TTC549 (cell line): Measurements from ENCODE around the gene MAP3K21.

Experiments used
- FAIRE-seq: peaks from 2 replicates; lab custom pipeline; 2012; peaks lifted over from hg19 to GRCh38; lab: Jason Lieb, UNC

MAP3K21 gene

DNA sequence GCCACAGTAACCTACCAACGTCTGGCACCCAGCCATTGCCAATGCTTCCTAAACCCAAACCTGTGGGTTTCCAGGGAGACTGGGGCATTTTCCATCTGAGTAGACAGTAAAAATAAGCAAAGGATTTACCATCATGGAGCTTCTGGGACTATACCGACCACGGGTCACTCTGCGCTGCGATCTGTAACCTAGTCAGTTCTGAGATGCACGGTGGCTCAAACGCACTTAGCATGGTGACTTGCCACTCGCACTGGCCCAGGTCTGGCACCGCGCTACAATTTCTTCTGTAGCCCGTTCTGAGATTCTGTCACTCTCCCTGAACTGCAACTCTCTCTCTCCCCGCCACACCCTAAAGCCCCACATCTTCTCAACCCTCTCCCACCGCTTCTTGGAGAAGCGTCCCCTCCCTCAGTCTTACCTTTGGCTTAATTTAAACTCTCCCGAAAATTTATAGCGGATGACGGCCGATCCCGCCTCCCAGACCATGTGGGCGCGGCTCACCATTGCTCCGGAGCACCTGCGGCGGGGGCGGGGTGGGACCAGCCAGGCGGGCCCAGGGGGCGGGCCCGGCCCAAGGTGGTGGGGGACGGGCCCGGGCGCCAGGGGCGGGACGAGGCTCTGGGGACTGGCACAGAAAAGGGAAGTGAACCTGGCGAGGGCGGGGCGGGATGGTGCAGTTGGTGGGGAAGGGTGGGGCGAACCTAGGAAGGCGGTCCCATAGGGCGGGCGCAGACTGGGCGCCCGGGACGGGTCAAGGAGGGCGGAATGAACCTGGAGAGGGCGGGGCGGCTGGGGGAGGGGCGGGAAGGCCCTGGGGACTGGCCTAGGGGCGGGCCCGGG is 493 bp upstream of the MAP3K21 start:
- FAIRE-seq, result no peak

DNA sequence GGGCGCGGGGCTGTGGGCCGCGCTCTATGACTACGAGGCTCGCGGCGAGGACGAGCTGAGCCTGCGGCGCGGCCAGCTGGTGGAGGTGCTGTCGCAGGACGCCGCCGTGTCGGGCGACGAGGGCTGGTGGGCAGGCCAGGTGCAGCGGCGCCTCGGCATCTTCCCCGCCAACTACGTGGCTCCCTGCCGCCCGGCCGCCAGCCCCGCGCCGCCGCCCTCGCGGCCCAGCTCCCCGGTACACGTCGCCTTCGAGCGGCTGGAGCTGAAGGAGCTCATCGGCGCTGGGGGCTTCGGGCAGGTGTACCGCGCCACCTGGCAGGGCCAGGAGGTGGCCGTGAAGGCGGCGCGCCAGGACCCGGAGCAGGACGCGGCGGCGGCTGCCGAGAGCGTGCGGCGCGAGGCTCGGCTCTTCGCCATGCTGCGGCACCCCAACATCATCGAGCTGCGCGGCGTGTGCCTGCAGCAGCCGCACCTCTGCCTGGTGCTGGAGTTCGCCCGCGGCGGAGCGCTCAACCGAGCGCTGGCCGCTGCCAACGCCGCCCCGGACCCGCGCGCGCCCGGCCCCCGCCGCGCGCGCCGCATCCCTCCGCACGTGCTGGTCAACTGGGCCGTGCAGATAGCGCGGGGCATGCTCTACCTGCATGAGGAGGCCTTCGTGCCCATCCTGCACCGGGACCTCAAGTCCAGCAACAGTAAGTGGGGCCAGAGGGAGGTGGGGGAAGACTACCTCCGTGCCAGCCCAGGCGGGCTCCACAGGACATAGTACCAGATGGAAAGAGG is 808 bp downstream of the MAP3K21 start:
- FAIRE-seq, result no peak

DNA sequence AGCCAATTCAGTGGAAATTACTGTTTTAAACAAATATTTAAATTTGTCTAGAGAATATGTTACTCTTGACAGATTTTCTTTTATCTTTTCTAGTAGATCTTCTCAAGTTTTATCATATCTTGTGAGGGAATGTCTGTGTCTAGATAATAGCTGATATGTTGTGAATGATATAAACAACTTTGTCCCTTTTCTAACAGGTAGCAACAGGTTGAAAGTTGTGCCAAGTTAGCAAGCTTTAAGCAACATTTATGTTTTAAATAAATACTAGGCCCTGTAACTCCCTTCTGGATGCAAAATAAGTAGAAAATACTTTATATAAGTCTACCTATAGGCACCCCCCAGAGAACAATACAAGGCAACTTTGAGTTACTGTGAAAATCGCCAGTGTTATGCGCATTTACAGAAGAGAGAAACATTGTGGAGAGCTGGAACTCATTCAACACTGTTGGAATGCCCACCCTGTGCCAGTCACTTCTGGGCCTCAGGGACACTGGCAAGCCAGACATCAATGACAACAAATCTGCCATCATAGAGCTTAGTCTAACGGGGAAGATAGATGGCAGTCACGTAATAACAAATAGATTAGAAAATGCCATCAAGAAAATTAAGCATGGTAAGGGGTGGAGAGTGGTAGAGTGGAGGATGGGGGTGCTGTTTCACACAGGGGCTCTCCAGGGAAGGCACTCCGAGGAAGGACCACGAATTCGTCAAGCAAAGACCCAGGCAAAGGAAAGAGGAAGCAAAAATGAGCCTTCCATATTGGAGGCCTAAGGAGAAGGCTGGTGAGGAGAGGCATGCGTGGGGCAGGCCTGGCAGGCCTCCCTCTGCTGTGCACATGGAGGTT is 4.4 kb downstream of the MAP3K21 start:
- FAIRE-seq, result no peak

DNA sequence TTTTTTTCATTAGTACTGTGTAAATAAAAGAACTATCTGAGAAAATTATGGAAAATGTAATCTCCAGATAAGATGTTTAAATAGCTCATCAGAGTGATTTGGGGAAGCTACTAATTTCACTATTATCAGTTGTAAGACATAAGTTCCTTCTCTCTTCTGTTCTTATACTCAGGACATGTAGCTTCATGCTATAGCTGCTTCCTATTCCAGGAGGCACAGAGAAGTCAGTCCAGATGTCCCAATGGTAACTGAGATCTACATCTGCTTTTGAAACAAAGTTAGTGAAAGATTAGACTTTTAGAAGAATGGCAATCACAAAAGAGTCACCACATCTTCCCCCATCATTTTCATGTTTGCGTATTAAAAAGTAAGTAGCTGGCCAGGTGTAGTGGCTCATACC is 5.6 kb downstream of the MAP3K21 start:
- no peak for FAIRE-seq

DNA sequence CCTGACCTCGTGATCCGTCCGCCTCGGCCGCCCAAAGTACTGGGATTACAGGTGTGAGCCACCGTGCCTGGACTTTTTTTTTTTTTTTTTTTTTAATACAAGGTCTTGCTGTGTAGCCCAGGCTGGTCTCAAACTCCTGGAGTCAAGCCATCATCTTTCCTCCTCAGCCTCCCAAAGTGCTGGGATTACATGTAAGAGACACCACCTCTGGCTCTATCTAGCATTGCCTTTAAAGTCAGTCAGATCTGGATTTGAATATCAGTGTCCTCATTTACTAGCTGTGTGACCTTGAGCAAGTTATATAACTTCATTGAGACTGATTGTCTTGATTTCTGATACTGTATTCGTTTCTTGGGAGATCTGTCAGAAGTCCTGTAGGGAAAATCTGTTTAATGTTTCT is 6.6 kb downstream of the MAP3K21 start:
- FAIRE-seq, result no peak

DNA sequence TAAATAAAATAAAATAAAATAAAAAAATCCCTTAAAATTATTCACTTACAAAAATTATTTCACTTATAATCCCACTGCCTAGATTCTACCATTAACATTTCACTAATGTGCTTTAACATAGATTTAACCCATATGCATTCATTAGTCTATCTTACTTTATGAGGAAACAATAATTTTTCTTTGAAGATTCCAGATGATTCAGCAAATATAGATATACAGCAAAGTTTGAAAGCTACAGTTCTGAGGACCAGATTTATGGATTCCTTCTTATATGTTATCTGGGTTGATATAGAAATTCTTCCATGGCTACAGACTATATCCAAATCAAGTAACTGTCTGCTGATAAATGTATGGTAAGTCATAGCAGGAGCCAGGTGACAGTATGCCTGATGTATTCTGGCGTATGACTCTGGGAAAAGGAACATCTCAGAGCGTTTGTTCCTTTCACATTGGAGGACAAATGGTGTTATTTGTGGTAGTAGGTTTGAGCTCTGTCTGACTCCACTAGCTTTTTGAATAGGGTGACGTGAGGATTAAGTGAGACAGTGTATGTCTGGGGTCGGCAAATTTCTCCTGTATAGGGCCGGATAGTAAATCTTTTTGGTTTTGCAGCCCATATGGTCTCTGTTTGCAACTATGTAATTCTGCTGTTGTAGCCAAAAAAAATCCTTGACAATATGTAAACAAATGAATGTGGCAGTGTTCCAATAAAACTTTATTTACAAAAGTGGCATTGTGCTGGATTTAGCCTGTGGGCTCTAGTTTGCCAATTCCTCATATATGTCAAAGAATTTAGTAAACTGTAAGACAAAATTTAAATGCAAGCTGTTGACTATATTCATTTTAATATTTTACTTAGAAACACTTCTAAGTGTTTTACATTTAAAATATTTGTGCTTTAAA is 9.3 kb downstream of the MAP3K21 start:
- peak; percentile 46 for FAIRE-seq

DNA sequence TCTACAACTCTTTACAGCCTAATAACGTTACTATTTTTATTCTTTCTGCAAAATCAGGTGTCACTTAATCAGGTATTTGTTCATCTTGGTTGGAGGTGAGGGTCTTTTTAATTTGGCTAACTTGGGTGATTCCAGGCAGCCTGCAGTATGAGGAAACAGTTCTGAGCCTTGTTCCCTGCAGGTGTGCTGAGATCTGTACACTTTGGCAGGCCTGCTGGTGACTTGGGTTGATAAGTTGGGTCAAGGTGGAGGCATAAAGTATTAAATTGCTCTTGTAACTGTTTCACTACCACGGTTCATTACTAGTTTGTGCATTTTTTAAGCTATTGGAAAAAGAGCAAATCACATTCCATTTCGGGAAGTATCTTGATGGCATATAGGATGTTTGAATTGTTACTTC is 10.0 kb downstream of the MAP3K21 start:
- FAIRE-seq, result no peak

DNA sequence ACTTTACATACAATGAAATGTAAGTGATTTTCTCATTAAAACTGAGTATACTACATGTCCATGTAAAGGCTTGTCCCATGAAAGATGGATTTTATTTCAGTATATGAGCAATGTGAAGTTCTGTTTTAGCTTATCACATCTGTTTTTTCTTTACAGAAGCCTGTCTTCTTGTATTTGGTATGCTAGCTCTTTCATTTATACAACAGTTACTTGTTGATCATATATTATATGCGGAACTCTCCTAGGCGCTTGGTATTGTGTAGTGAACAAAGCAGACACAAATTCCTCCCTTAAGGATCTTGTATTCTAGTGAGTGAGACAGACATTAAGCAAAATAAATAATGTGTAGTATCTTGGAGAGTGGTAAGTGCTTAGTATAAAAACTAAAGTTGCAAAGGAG is 10.6 kb downstream of the MAP3K21 start:
- FAIRE-seq, result no peak

DNA sequence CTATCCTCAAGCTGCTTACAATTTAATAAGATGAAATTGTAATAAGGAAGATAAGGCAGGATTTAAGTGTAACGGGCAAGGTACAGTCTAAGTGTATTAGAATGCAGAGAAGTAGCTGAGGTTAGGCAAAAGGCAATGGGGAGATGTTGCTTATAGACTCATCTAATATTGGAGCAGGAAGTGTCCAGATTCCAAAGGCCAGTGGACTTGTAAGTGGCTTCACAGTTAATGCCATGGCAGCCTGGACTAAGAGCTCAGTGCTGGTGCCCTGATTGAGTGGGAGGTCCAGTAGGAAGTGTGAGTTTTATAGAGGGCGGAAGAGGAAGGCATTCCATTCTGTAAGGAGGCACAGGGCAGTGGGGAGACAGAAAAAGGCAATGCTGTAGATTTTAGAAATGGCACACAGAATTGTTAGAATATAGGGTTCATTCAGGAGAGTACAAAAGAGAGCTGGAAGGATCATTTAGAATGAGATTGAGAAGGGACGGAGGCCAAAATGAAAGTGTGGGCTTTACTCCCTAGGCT is 12.6 kb downstream of the MAP3K21 start:
- FAIRE-seq, result no peak

DNA sequence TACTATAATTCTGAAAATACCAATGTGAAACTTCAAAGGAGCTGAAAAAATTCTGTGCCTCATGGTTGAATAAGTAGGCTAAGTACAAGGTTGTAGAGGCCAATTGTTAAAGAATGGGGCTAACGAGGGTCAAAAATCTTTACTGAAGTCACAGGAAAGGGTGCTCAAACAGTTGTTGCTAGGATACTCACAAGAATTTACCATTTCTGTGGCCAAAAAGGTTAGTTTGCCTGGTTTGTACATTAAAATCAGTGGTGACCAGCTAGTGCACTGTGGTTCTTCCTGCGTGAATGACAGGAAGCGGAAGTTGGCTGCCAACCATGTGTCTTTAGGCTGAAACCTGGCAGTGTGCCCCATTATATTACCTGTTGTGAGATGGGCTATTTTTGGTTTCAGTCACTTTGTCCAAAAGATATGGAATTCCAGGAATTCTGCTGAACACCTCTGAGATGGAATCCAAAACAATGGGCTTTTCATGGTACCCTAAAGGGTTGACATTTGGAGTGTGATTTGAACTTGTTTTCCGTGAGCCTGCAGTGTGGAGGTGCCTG is 13.5 kb downstream of the MAP3K21 start:
- no peak for FAIRE-seq

DNA sequence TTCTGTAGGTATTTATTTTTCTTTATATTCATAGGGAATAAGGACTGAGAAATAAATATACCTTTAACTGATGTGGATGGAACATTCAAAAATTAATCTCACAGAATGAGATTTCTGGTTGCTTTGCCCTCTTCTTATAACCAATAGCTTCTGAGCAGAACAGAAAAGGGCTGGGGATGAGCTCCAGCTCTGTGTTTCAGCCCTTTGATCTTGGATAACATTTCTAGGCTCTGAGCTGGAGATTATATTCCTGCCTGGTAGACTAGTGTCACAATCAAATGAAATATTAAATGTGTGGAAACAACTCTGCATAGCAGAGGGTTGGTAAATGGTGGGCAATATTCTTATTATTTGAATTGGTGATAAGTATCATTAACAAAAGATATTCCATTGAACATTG is 14.6 kb downstream of the MAP3K21 start:
- FAIRE-seq, result no peak

DNA sequence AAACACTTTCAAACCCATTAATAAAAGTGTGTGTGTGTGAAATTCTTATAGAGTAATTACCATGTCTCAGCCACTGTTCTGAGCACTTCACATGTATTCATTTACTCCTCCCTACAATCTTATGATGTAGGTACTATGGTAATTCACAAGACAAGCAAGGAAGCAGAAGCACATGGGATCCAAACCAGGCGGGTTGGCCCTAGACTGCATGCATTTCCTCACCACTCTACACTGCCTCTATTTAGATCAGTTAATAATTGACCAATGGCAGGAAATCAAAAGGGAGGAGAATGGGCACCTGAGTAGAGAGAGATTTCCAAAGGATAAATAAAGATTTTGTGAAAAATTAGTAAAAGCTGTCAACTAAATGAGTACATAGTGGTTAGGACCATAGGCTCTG is 15.7 kb downstream of the MAP3K21 start:
- FAIRE-seq, result no peak

DNA sequence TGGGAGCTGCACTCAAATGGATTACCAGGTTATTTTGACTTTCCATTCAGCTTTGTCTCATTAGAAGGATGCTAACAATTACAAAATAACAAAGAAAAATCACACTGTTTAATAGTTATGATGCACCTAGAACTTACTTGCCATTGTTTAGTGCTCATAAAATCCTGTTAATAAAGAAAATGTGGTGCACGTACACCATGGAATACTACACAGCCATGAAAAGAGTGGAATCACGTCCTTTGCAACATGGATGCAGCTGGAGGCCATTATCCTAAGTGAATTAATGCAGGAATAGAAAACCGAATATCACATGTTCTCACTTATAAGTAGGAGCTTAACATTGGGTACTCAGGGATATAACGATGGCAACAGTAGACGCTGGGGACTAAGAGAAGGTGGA is 19.8 kb downstream of the MAP3K21 start:
- FAIRE-seq, result no peak

DNA sequence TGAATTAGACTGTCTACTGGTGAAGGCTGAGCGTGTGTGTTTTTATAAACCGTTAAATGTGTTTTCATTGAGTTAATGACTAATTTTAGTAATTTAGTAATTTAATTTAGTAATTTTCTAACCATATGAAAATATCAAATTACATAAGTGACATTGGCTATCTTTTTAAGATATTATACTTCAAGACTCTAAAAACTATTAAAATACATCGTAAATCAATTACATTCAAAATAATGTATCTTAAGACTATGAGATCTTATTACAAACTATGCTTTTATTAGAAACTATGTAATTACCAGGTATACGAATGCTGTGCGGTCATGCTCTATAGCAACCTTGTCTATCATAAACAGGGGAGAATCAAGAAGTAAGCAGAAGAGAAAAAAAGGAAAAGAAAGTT is 21.6 kb downstream of the MAP3K21 start:
- peak; percentile 82 for FAIRE-seq

DNA sequence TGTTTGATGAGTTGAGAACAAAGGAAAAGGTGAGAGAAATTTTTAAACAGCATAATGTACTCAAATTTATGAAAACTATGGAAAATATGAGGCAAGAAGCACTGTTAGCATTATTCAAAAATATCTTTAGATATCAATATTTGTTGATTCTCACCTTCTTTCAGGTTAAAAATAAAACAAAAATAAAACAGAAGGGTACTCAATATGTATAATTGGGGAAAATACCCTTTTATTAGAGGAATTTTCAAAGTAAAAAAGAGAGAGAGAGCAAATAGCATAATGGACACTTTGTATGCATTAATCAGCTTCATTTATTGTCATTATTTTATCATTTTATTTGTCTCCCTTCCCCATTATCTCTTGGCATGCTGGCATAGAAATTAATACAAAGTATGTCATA is 27.5 kb downstream of the MAP3K21 start:
- FAIRE-seq, result no peak

DNA sequence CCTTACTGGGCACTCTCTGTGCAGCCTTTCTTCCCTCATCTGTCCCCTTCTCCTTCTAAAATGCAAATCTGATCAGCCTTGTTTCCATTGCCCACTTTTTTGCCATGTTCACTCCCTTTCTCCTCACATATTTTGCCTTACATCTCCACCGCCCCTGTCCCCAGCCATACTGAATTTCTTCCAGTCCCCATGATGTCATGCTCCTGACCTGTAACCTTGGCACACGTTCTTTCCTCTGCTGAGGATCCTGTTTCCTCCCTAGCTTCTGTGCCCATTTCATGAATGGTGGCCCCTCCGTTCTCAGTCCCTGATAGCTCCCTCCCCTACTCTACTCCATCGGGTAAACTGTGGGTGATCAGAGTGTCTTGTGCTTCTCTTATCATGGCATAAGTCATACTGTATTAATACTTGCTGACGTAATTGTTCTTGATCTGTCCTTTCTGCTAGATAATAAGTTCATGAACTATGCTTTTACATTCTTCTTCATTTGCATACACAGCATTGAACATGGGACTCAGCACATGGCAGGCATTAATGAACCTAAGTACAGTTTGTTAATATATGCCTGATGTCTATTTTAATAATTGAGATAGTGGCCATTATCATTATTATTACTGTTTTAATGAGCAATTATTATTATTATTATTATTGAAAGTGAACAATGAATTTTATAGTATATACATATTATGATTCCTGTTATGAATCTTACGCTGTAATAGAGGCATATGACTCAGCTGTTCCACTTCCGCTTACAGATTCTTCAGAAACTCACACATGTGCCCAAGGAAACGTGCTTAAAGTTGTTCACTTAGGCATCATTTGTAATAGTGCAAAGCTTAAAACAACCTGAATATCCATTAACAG is 28.5 kb downstream of the MAP3K21 start:
- FAIRE-seq, result no peak

DNA sequence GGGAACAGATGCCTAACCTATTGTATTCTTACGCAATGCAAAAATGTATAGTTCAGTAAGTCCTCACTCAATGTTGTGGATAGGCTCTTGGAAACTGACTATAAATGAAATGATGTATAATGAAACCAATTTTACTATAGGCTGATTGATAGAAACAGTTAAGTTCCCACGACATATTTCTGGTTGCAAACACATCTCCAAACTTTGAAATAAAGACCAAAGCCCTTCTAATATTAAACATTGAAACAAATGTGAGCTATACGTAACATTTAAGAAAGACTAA is 29.1 kb downstream of the MAP3K21 start:
- FAIRE-seq, result no peak

DNA sequence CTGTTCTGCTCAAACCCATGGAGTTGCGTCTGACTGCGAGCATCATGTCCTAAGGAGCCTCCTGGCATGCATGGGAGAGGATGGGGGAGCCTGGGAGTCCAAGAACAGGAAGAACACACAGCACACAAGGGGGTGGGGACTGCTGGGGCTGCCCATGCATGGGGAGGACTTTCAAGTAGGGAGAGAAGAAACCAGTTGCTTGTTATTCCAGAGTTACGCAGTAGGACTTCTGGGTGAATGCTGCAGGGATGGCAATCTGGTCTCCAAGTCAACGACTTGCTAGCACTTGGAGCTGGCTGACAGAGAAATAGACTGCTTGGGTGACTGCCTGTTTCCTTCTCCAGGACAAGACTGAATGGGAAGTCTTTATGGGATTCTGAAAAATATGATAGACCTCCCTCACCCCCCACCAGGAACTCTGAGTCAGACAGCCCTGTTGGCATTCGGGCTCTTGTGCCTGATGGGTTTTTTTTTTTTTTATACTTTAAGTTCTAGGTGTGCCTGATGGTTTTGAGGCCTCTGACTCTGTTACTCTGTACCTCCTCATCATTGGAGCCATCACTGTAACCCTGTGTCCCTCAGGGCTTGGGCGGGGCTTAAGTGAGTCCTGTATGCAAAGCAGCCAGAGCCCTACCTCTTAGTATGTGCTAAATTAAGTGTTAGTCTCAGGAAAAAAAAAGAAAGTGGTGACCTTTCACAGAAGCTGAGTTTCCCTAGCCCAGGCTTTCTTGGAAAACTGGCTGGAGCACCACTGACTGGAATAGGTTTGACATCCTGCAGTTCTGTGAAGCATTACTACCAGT is 30.3 kb downstream of the MAP3K21 start:
- no peak for FAIRE-seq

DNA sequence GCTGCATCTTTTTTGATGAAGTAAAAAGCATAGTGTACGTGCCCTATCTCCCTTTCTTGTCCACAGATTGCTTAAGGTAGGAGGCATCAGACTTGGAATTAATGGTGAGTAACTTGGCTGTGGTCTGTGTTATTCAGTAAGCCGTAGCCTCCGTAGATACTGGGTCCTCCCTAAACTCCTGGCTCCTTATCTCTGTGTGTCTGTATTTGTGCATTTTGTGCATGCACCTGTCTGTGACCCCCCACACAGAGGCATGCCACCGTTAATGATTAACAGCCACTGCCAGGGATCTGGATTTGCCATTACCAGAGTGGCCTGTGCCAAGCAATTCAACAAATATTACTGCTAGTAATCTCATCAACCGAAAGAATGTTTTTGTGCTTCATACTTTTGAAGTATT is 31.9 kb downstream of the MAP3K21 start:
- FAIRE-seq, result no peak

DNA sequence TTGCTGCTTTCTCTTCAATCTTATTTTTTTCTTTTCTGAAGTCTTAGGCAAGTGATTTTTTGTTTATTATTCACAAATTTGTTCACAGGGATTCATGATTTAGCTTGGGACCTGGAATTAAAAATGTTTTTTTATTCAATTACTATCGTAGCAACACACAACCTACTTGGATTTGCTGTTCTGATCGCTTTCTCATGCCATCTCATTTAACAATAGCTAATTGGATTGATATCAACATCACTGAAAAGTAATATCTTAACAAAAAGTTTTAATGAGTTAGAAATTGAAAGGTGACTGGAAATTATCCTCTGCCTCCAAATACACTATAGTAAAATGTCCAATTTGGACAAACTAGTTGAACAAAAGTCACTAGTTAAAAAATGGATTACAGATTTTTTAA is 32.4 kb downstream of the MAP3K21 start:
- no peak for FAIRE-seq
